Measurements from ENCODE around the gene LYG1. TPM values are rescaled to one million over a fixed set of nuclear protein-coding genes. Genes with fewer than 3 reads are reported as not detected.

Gene LYG1
- total and polyA plus RNA-seq, 2 of the 8 experiments (the other 6 are each of a cell fraction or from before 2014, with no cell fraction given): 0.68 to 0.86 TPM

GRCh38 chr2:99342536-99342935, 41.5 kb upstream of the LYG1 start:
- no peak overlapping the region for H2BK12ac ChIP-seq (ENCODE audit: low read depth, low read length)
- H2AK5ac ChIP-seq (ENCODE audit: low read depth, low read length): no peak overlapping the region
- WGBS, 2 experiments (ENCODE audit: extremely low coverage in 1 of 2, insufficient coverage in 1 of 2, insufficient read length in 1 of 2, insufficient replicate concordance in 2 of 2, low coverage in 1 of 2, low lambda C conversion rate in 2 of 2, missing lambda C conversion rate in 1 of 2): 100% methylated on average over 2 of the region's 2 CpGs; no CpG with 5 or more reads in 1 of the 2 experiments
- no peak overlapping the region for H2BK20ac ChIP-seq (ENCODE audit: low read length)
- H4K5ac ChIP-seq (ENCODE audit: insufficient read length, low read depth, low read length): no peak overlapping the region
- TF ChIP-seq JUND (IDR thresholded peaks at IDR 0.05; ENCODE audit: low read length) (no peak), CREB1 (IDR thresholded peaks at IDR 0.05) (no peak), RBBP5 (IDR thresholded peaks at IDR 0.05; ENCODE audit: borderline replicate concordance, low read depth, low read length) (no peak), CHD1 (IDR thresholded peaks at IDR 0.05; ENCODE audit: low read depth, low read length) (no peak), RNF2 (IDR thresholded peaks at IDR 0.05; ENCODE audit: borderline replicate concordance, low read depth, low read length, missing control alignments, poor library complexity, severe bottlenecking) (no peak), ASH2L (IDR thresholded peaks at IDR 0.05; ENCODE audit: low read length) (no peak), CHD2 (IDR thresholded peaks at IDR 0.05; ENCODE audit: low read length) (no peak), CTBP2 (IDR thresholded peaks at IDR 0.05; ENCODE audit: borderline replicate concordance, insufficient read depth, insufficient read length, low read length) (no peak)
- H3K36me3 ChIP-seq (ENCODE audit: control insufficient read depth in 2 of 4, insufficient read depth in 4 of 4, low read length in 3 of 4): no peaks in the 10 kb centered on the region
- no peak overlapping the region for H2BK120ac ChIP-seq (replicated peaks; ENCODE audit: low read depth, low read length)
- ChIA-PET POLR2A (ENCODE audit: partially characterized antibody) (no interaction called here), CTCF (ENCODE audit: partially characterized antibody) (no interaction called here)
- no peaks in the 10 kb centered on the region for H3K9me3 ChIP-seq (ENCODE audit: insufficient read depth in 2 of 2, low read depth in 1 of 2, low read length in 1 of 2)
- FAIRE-seq (no peak), DNase-seq (ENCODE audit: low read depth in 1 of 2, low spot score in 2 of 2) (no peak)
- H3K56ac ChIP-seq (replicated peaks; ENCODE audit: insufficient read length, low read depth, low read length): no peak overlapping the region
- peaks cover 0 to 4% (median 0%) of the 10 kb centered on the region in 4 experiments; a peak in 1 of 7 replicates for H3K4me1 ChIP-seq (replicated peaks in 1 of 4; ENCODE audit: control insufficient read depth in 3 of 4, insufficient read depth in 4 of 4, low read length in 3 of 4)
- peaks cover 37 to 98% of the 10 kb centered on the region in 2 experiments for H3K79me2 ChIP-seq (ENCODE audit: control insufficient read depth in 1 of 2, insufficient read depth in 2 of 2, low read length in 2 of 2)
- H4K20me1 ChIP-seq (replicated peaks in 1 of 2; ENCODE audit: control insufficient read depth in 1 of 2, insufficient read depth in 2 of 2, low read length in 2 of 2): peaks cover 2 to 8% of the 10 kb centered on the region in 2 experiments
- H3K23ac ChIP-seq (ENCODE audit: insufficient read length): no peak overlapping the region
- no peak overlapping the region for H3K4ac ChIP-seq (replicated peaks; ENCODE audit: insufficient read length, low read depth, low read length)
- H3K27me3 ChIP-seq (replicated peaks in 1 of 4; ENCODE audit: control insufficient read depth in 3 of 4, extremely low read depth in 1 of 4, insufficient read depth in 3 of 4, low read length in 3 of 4): no peaks in the 10 kb centered on the region
- no peak overlapping the region for H3K4me3 ChIP-seq (ENCODE audit: extremely low read depth in 1 of 4, insufficient read depth in 2 of 4, low read depth in 3 of 4, low read length in 4 of 4)
- H4K91ac ChIP-seq (replicated peaks; ENCODE audit: insufficient read length, low read length): no peak overlapping the region
- no peak overlapping the region for H4K8ac ChIP-seq (ENCODE audit: extremely low read depth, insufficient read depth, low read length)
- no peak overlapping the region for H2AFZ ChIP-seq (ENCODE audit: low read length)
- no peaks in the 10 kb centered on the region; the same call in 1 of the 2 replicates for H3K79me1 ChIP-seq (ENCODE audit: low read depth, low read length)
- no peak overlapping the region for H3K27ac ChIP-seq (ENCODE audit: low read depth, low read length)
- no peak overlapping the region for H3K4me2 ChIP-seq (ENCODE audit: insufficient read depth in 1 of 2, low read depth in 2 of 2, low read length in 2 of 2)
- no peak overlapping the region for H2BK15ac ChIP-seq (ENCODE audit: low read length)
- H2BK5ac ChIP-seq (ENCODE audit: low read depth, low read length): no peak overlapping the region
- H3K23me2 ChIP-seq (ENCODE audit: low read depth, low read length): 0 out of 2 replicates have a peak, but pooled peaks cover 4% of the 10 kb centered on the region
- H3K18ac ChIP-seq (ENCODE audit: extremely low read depth, low read length): no peak overlapping the region
- no peak overlapping the region for H3K9ac ChIP-seq (replicated peaks in 1 of 4; ENCODE audit: extremely low read depth in 1 of 4, low read depth in 3 of 4, low read length in 3 of 4)
- no peak overlapping the region for H3K14ac ChIP-seq (ENCODE audit: insufficient read length)

Data from H1 (cell line).